ENCODE data around the gene RTN4R. TPM values are rescaled to one million over a fixed set of nuclear protein-coding genes. Genes with fewer than 3 reads are reported as not detected.

Gene RTN4R
- total RNA-seq, 2 experiments from 2014 or later, result 2.8 to 3.7 TPM

- Mint-ChIP-seq H3K36me3 (ENCODE audit: low read depth) (no peaks in the 10 kb centered on the region), H3K27ac (no peak overlapping the region), H3K4me1 (ENCODE audit: low read depth) (peaks cover 18% of the 10 kb centered on the region), H3K9me3 (no peaks in the 10 kb centered on the region), H3K4me3 (no peak overlapping the region), H3K27me3 (no peaks in the 10 kb centered on the region)
- POLR2A ChIA-PET, result interaction anchor here (0.7 kb wide), 1 partner anchor 146 kb away, joined by 3 read pairs; no protein-coding TSS in a partner anchor
- TF ChIP-seq CTCF (IDR thresholded peaks at IDR 0.05), result no peak
- no peak for DNase-seq
- no peak for ATAC-seq
- intact Hi-C loops (cut with micrococcal nuclease), result no loop called here
- CTCF ChIA-PET, result no interaction called here
These were observed 18.2 kb downstream of the RTN4R start for GRCh38 chr22:20249797-20250354.

- ChIA-PET CTCF (no interaction called here), POLR2A (no interaction called here)
- intact Hi-C loops (cut with micrococcal nuclease), result no loop called here
- H3K27me3 Mint-ChIP-seq, result no peaks in the 10 kb centered on the region
- H3K4me3 Mint-ChIP-seq, result no peak overlapping the region
- H3K9me3 Mint-ChIP-seq, result no peaks in the 10 kb centered on the region
- no peak overlapping the region for H3K27ac Mint-ChIP-seq
- TF ChIP-seq CTCF (IDR thresholded peaks at IDR 0.05), result no peak
- ATAC-seq, result no peak
- peaks cover 24% of the 10 kb centered on the region for H3K4me1 Mint-ChIP-seq (ENCODE audit: low read depth)
- DNase-seq, result no peak
- H3K36me3 Mint-ChIP-seq (ENCODE audit: low read depth), result no peaks in the 10 kb centered on the region
These were observed 19.6 kb downstream of the RTN4R start for GRCh38 chr22:20248461-20248978.

DNA sequence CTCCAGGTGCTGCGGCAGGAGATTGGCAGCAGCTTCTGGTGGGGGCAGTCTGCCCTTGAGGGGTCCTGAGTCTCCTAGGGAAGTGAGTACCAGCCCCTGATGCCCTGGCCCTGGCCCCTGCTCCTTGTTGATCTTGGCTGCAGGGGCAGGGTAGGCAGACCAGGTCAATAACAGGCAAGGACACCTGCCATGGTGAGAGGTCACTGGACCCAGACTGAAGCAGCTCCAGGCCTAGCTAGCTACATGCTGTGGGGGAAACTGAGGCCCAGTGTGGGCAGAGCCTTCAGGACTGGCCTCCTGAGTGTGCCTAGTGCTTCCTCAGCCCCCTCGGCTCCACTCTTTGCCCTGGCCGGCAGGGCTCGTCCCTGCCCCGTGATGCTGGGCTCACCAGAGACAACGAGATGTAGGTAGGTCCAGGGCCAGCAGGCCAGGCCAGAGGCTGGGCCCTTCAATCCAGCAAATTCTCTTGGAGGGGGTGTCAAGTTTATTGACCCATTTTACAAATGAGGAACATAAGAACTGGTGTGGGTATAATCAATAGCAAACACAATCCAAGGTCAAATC, 20.4 kb downstream of the RTN4R start:
- no peak for TF ChIP-seq CTCF (IDR thresholded peaks at IDR 0.05)
- no peak overlapping the region for H3K27ac Mint-ChIP-seq
- no peak for ATAC-seq
- H3K27me3 Mint-ChIP-seq, result no peaks in the 10 kb centered on the region
- ChIA-PET CTCF (interaction anchor here (5.0 kb wide), 1 partner anchor 91 kb away, joined by 13 read pairs; no protein-coding TSS in a partner anchor), POLR2A (no interaction called here)
- intact Hi-C loops (cut with micrococcal nuclease), result no loop called here
- no peaks in the 10 kb centered on the region for H3K36me3 Mint-ChIP-seq (ENCODE audit: low read depth)
- no peak overlapping the region for H3K4me3 Mint-ChIP-seq
- DNase-seq, result no peak
- peaks cover 31% of the 10 kb centered on the region for H3K4me1 Mint-ChIP-seq (ENCODE audit: low read depth)
- H3K9me3 Mint-ChIP-seq, result no peaks in the 10 kb centered on the region

- ATAC-seq, result no peak
- DNase-seq, result no peak
- Mint-ChIP-seq H3K4me1 (ENCODE audit: low read depth) (peaks cover 36% of the 10 kb centered on the region), H3K27ac (no peak overlapping the region), H3K27me3 (no peaks in the 10 kb centered on the region), H3K36me3 (ENCODE audit: low read depth) (no peaks in the 10 kb centered on the region), H3K4me3 (no peak overlapping the region), H3K9me3 (no peaks in the 10 kb centered on the region)
- CTCF ChIA-PET, result interaction anchor here (0.7 to 5.0 kb wide), 2 partner anchors 9 to 90 kb away, joined by 3 to 13 read pairs; no protein-coding TSS in a partner anchor
- TF ChIP-seq CTCF (IDR thresholded peaks at IDR 0.05), result no peak
- intact Hi-C loops (cut with micrococcal nuclease), result no loop called here
- POLR2A ChIA-PET, result no interaction called here
These were observed 21.1 kb downstream of the RTN4R start for GRCh38 chr22:20247010-20247505.

GRCh38 chr22:20246368-20247009, 21.6 kb downstream of the RTN4R start:
- TF ChIP-seq CTCF (IDR thresholded peaks at IDR 0.05), result no peak
- Mint-ChIP-seq H3K9me3 (no peaks in the 10 kb centered on the region), H3K4me1 (ENCODE audit: low read depth) (peaks cover 36% of the 10 kb centered on the region), H3K4me3 (no peak overlapping the region), H3K36me3 (ENCODE audit: low read depth) (no peaks in the 10 kb centered on the region), H3K27ac (no peak overlapping the region), H3K27me3 (no peaks in the 10 kb centered on the region)
- ChIA-PET CTCF (interaction anchor here (0.7 to 5.0 kb wide), 3 partner anchors 8 to 89 kb away, joined by 3 to 13 read pairs (median 7); no protein-coding TSS in a partner anchor), POLR2A (no interaction called here)
- DNase-seq, result no peak
- intact Hi-C loops (cut with micrococcal nuclease), result no loop called here
- no peak for ATAC-seq
